Skeletal muscle tissue (tissue), 4 donors: ENCODE measurements around the gene ASNSD1. TPM values are rescaled to one million over a fixed set of nuclear protein-coding genes. Genes with fewer than 3 reads are reported as not detected.
"Not testable (repeated sequence)": the region's sequence is repeated elsewhere in the genome, so short reads cannot be mapped to it uniquely, and the experiment has no call there.

Source experiments
- H3K27ac ChIP-seq: one replicate; pipeline ENCODE4 v1.7.0; 2013; ENCODE audit warnings: mild to moderate bottlenecking, low read depth, low read length, inconsistent platforms
- H3K27me3 ChIP-seq, 3 donors: one replicate each; pipeline ENCODE4 v1.7.0; 2013; ENCODE audit warnings: low read length in 3 of 3; ENCODE audit not compliant: control insufficient read depth in 3 of 3, insufficient read depth in 3 of 3
- H3K36me3 ChIP-seq, 3 donors: one replicate each; pipeline ENCODE4 v1.7.0; 2013; ENCODE audit warnings: low read length in 3 of 3; ENCODE audit not compliant: control insufficient read depth in 3 of 3, insufficient read depth in 3 of 3
- H3K4me1 ChIP-seq, 3 donors: one replicate each; pipeline ENCODE4 v1.7.0; 2013; ENCODE audit warnings: low read length in 3 of 3, mild to moderate bottlenecking in 3 of 3; ENCODE audit not compliant: control insufficient read depth in 3 of 3, insufficient read depth in 3 of 3
- H3K4me3 ChIP-seq, 3 donors: one replicate each; pipeline ENCODE4 v1.7.0; 2013; ENCODE audit warnings: low read length in 3 of 3
- H3K9ac ChIP-seq, 3 donors: one replicate each; pipeline ENCODE4 v1.7.0; 2013; ENCODE audit warnings: low read length in 3 of 3, mild to moderate bottlenecking in 3 of 3, moderate library complexity in 2 of 3, low read depth in 1 of 3
- H3K9me3 ChIP-seq, 3 donors: one replicate each; pipeline ENCODE4 v1.7.0; 2013; ENCODE audit warnings: low read length in 3 of 3; ENCODE audit not compliant: control insufficient read depth in 3 of 3
- total RNA-seq: library from RNA; depleted of rRNA; stranded (reverse); fragments of >200 nt; gene quantifications from one replicate; pipeline ENCODE4 v1.2.3, GENCODE V29; 2014
- donor health status: Osteomylitis.

The ASNSD1 gene
- total RNA-seq, 1 donor from 2014 or later = 36.5 TPM

- no peak overlapping the region for H3K9ac ChIP-seq
- no peaks in the 10 kb centered on the region for H3K36me3 ChIP-seq
- no peaks in the 10 kb centered on the region for H3K9me3 ChIP-seq
- H3K27me3 ChIP-seq = no peaks in the 10 kb centered on the region
- no peak overlapping the region for H3K4me3 ChIP-seq
- H3K27ac ChIP-seq = no peak overlapping the region
- peaks cover 0 to 3% (median 3%) of the 10 kb centered on the region in 3 donors for H3K4me1 ChIP-seq
Observed at GRCh38 chr2:189681903-189682302, 20.6 kb downstream of the ASNSD1 start.

GRCh38 chr2:189683348-189683747 lies 22.1 kb downstream of the ASNSD1 start:
- Histone ChIP-seq H3K9ac (no peak overlapping the region), H3K4me1 (peaks cover 0 to 3% (median 3%) of the 10 kb centered on the region in 3 donors), H3K36me3 (no peaks in the 10 kb centered on the region), H3K9me3 (no peaks in the 10 kb centered on the region), H3K27me3 (no peaks in the 10 kb centered on the region), H3K27ac (no peak overlapping the region), H3K4me3 (no peak overlapping the region)

GRCh38 chr2:189684811-189685210 lies 23.6 kb downstream of the ASNSD1 start:
- Histone ChIP-seq H3K27ac (no peak overlapping the region), H3K36me3 (no peaks in the 10 kb centered on the region), H3K9me3 (no peaks in the 10 kb centered on the region)

GRCh38 chr2:189685540-189686229 lies 24.4 kb downstream of the ASNSD1 start:
- no peaks in the 10 kb centered on the region for H3K27me3 ChIP-seq
- peaks cover 0 to 3% (median 3%) of the 10 kb centered on the region in 3 donors for H3K4me1 ChIP-seq
- H3K4me3 ChIP-seq = no peak overlapping the region
- H3K36me3 ChIP-seq = no peaks in the 10 kb centered on the region
- no peak overlapping the region for H3K27ac ChIP-seq
- H3K9me3 ChIP-seq = no peaks in the 10 kb centered on the region
- H3K9ac ChIP-seq = no peak overlapping the region

More at GRCh38 chr2:189684811-189685210, 23.6 kb downstream of the ASNSD1 start:
- Histone ChIP-seq H3K27me3 (no peaks in the 10 kb centered on the region), H3K4me1 (peaks cover 0 to 3% (median 3%) of the 10 kb centered on the region in 3 donors), H3K9ac (no peak overlapping the region), H3K4me3 (no peak overlapping the region)

GRCh38 chr2:189687796-189688195 lies 26.5 kb downstream of the ASNSD1 start:
- H3K4me1 ChIP-seq, H3K4me3 ChIP-seq, H3K9ac ChIP-seq, H3K9me3 ChIP-seq, H3K36me3 ChIP-seq, H3K27ac ChIP-seq, H3K27me3 ChIP-seq: not testable (repeated sequence)

GRCh38 chr2:189696223-189696622 lies 35.0 kb downstream of the ASNSD1 start:
- peaks cover 0 to 3% (median 0%) of the 10 kb centered on the region in 3 donors for H3K36me3 ChIP-seq

GRCh38 chr2:189698020-189698887 lies 37.0 kb downstream of the ASNSD1 start:
- Histone ChIP-seq H3K36me3 (peaks cover 0 to 3% (median 0%) of the 10 kb centered on the region in 3 donors), H3K9ac (peak overlapping the region in 1 of 3 donors; percentile 16), H3K27ac (no peak overlapping the region), H3K4me3 (no peak overlapping the region), H3K27me3 (no peaks in the 10 kb centered on the region), H3K9me3 (no peaks in the 10 kb centered on the region), H3K4me1 (peaks cover 0 to 3% (median 0%) of the 10 kb centered on the region in 3 donors)

More at GRCh38 chr2:189696223-189696622, 35.0 kb downstream of the ASNSD1 start:
- Histone ChIP-seq H3K27ac (no peak overlapping the region), H3K9me3 (no peaks in the 10 kb centered on the region), H3K27me3 (no peaks in the 10 kb centered on the region), H3K9ac (no peak overlapping the region), H3K4me1 (peaks cover 0 to 3% (median 0%) of the 10 kb centered on the region in 3 donors), H3K4me3 (no peak overlapping the region)

GRCh38 chr2:189700681-189701080 lies 39.4 kb downstream of the ASNSD1 start:
- no peak overlapping the region for H3K4me3 ChIP-seq
- no peaks in the 10 kb centered on the region for H3K9me3 ChIP-seq
- no peak overlapping the region for H3K27ac ChIP-seq
- peaks cover 0 to 3% (median 0%) of the 10 kb centered on the region in 3 donors for H3K4me1 ChIP-seq
- H3K9ac ChIP-seq = no peak overlapping the region
- peaks cover 0 to 3% (median 3%) of the 10 kb centered on the region in 3 donors for H3K36me3 ChIP-seq
- H3K27me3 ChIP-seq = no peaks in the 10 kb centered on the region

GRCh38 chr2:189702071-189702470 lies 40.8 kb downstream of the ASNSD1 start:
- H3K9ac ChIP-seq = no peak overlapping the region
- H3K9me3 ChIP-seq = no peaks in the 10 kb centered on the region
- H3K27ac ChIP-seq = no peak overlapping the region
- no peak overlapping the region for H3K4me3 ChIP-seq
- H3K27me3 ChIP-seq = no peaks in the 10 kb centered on the region
- H3K36me3 ChIP-seq = peaks cover 0 to 3% (median 0%) of the 10 kb centered on the region in 3 donors
- peaks cover 0 to 3% (median 0%) of the 10 kb centered on the region in 3 donors for H3K4me1 ChIP-seq
